Stomach (tissue), 9 donors: ENCODE results near the gene SPEN. TPM values are rescaled to one million over a fixed set of nuclear protein-coding genes. Genes with fewer than 3 reads are reported as not detected.

ENCODE experiments used
- DNase-seq, 2 donors: peaks; one replicate each; pipeline versions ENCODE4 v3.0.0 to v3.0.0-alpha.2; 2013 to 2019
- H3K27ac ChIP-seq, 5 donors: fragments of 200-600 bp in 4 of 5; sonication (generic) in 4 of 5; one replicate each; pipeline ENCODE4 v1.5.1; 2013 to 2019; ENCODE audit warnings: mild to moderate bottlenecking in 1 of 5, moderate library complexity in 1 of 5
- H3K27me3 ChIP-seq, 3 donors: fragments of 200-600 bp; sonication (generic); one replicate each; pipeline ENCODE4 v1.5.1; 2017 to 2019; ENCODE audit warnings: mixed run types in 1 of 3
- H3K36me3 ChIP-seq, 4 donors: fragments of 200-600 bp; sonication (generic); 1 replicate in 3 of 4; 2 replicates in 1 of 4; pipeline ENCODE4 v1.5.1; 2016 to 2019
- H3K4me1 ChIP-seq, 4 donors: fragments of 200-600 bp; sonication (generic); one replicate each; pipeline ENCODE4 v1.5.1; 2016 to 2019
- H3K4me3 ChIP-seq, 4 donors: fragments of 200-600 bp; sonication (generic) in 3 of 4; one replicate each; pipeline ENCODE4 v1.5.1; 2016 to 2019; ENCODE audit warnings: mild to moderate bottlenecking in 1 of 4
- H3K9me3 ChIP-seq, 4 donors: fragments of 200-600 bp; sonication (generic); one replicate each; pipeline ENCODE4 v1.5.1; 2016 to 2019
- EP300 ChIP-seq: sonication (generic); formaldehyde crosslinking; IDR thresholded peaks from one replicate; pipeline ENCODE4 v1.6.1; 2017; ENCODE audit warnings: antibody characterized with exemption
- POLR2A ChIP-seq, 4 donors: fragments of 450-650 bp; IDR thresholded peaks; one replicate each; pipeline ENCODE4 v1.6.1; 2016; ENCODE audit warnings: antibody characterized with exemption in 4 of 4, control low read depth in 2 of 4, mild to moderate bottlenecking in 1 of 4, moderate library complexity in 1 of 4
- POLR2AphosphoS5 ChIP-seq, 3 donors: sonication (generic); formaldehyde crosslinking; IDR thresholded peaks; one replicate each; pipeline ENCODE4 v1.6.1; 2016; ENCODE audit warnings: antibody characterized with exemption in 3 of 3
- WGBS, 5 donors: extraction: QIAGEN DNeasy Blood & Tissue Kit in 3 of 5; methylation state at CpG; one replicate each; pipeline versions ENCODE4 v1.1.5 to v1.1.7; 2013 to 2018; 5-methylcytosine and 5-hydroxymethylcytosine counted together
- intact Hi-C: fragments of 100-400 bp; cut with DNase I; formaldehyde crosslinking; loops from one replicate; pipeline ENCODE4 v1.15.1; 2023; ENCODE audit warnings: low total_unique reads
- polyA plus RNA-seq, 3 donors: library from polyadenylated mRNA; stranded (reverse); fragments of 200-250 nt; gene quantifications; one replicate each; pipeline ENCODE4 v1.2.3, GENCODE V29; 2013
- total RNA-seq, 5 donors: library from RNA; depleted of rRNA; stranded (reverse); fragments of >200 nt; gene quantifications; one replicate each; pipeline versions ENCODE4 v1.1.0 to v1.2.3, GENCODE V29; 2014 to 2016
- TF ChIP-seq, protein P1 (sequence below), 7 experiments: fragments of 450-650 bp in 4 of 7; fragments of 200-600 bp in 3 of 7; sonication (generic) in 3 of 7; IDR thresholded peaks; one replicate each; pipeline ENCODE4 v1.5.1; 2016 to 2019; ENCODE audit warnings: antibody characterized with exemption in 7 of 7, control low read depth in 2 of 7, mild to moderate bottlenecking in 1 of 7
- donor health status: healthy with polysubstance abuse.
- donor health status: Bipolar disorder and iron deficiency.
- donor health status: healthy.

The SPEN gene
- total and polyA plus RNA-seq, 8 donors, result 5.6 to 114 (median 28.8) TPM

DNA sequence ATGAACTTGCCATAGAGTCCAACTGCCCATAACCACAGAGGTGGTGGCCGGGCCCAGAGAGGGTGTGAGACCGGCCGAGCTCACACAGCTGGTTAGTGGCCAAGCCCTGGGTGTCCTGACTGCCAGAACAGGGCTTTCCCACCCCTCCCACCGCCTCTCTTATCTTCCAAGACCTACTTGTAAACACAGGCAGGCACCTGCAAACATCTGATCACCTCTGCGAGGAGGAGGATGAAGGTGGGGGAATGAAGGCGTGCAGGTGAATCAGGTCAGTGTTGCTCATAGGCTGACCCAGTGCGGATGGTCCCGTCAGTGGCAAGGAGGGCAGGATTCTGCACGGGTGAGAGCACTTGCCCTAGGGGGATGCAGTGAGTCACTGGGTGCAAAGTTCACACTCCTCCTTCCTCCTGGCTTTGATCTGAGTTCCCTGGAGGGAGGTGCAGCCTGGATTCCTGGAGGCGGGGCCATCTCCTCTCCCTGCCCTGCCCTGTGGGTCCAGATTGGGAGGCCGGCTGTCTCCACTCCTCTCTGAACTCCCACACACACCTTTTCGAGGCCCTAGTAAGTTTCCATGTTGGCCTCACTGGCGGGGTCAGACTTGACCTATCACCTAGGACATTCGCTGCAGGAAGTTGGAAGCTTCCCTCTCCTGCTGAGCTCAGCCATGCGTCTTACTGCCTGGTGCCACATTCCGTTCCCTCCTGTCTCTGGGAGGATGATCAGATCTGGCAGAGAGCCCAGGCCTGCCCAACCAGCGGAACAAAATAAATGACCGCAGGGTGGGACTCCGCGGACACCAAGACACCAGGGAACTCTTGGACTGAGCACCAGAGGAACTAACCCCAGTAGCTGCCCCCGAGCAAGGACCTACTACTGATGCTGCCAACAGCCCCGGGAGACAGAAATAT is 47.3 kb upstream of the SPEN start:
- H3K36me3 ChIP-seq, result no peaks in the 10 kb centered on the region
- peaks cover 34 to 70% (median 40%) of the 10 kb centered on the region in 4 donors for H3K4me1 ChIP-seq
- peak; percentile 82 to 91 for DNase-seq
- no peaks in the 10 kb centered on the region for H3K27me3 ChIP-seq
- TF ChIP-seq, protein P1, sequence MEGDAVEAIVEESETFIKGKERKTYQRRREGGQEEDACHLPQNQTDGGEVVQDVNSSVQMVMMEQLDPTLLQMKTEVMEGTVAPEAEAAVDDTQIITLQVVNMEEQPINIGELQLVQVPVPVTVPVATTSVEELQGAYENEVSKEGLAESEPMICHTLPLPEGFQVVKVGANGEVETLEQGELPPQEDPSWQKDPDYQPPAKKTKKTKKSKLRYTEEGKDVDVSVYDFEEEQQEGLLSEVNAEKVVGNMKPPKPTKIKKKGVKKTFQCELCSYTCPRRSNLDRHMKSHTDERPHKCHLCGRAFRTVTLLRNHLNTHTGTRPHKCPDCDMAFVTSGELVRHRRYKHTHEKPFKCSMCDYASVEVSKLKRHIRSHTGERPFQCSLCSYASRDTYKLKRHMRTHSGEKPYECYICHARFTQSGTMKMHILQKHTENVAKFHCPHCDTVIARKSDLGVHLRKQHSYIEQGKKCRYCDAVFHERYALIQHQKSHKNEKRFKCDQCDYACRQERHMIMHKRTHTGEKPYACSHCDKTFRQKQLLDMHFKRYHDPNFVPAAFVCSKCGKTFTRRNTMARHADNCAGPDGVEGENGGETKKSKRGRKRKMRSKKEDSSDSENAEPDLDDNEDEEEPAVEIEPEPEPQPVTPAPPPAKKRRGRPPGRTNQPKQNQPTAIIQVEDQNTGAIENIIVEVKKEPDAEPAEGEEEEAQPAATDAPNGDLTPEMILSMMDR (IDR thresholded peaks at IDR 0.05), result no peak
- no peak for TF ChIP-seq POLR2A (IDR thresholded peaks at IDR 0.05)
- peak in 2 of 3 donors; percentile 48 to 73 for TF ChIP-seq POLR2AphosphoS5 (IDR thresholded peaks at IDR 0.05)
- no peak for TF ChIP-seq EP300
- WGBS, 5 donors, result 24 to 32% (median 30%) methylated on average over 22 of the region's 22 CpGs
- no peaks in the 10 kb centered on the region for H3K9me3 ChIP-seq
- intact Hi-C loops, result no loop called here
- peak overlapping the region; percentile 35 to 76 (median 74) for H3K27ac ChIP-seq
- H3K4me3 ChIP-seq, result peak overlapping the region in 1 of 4 donors; percentile 0

DNA sequence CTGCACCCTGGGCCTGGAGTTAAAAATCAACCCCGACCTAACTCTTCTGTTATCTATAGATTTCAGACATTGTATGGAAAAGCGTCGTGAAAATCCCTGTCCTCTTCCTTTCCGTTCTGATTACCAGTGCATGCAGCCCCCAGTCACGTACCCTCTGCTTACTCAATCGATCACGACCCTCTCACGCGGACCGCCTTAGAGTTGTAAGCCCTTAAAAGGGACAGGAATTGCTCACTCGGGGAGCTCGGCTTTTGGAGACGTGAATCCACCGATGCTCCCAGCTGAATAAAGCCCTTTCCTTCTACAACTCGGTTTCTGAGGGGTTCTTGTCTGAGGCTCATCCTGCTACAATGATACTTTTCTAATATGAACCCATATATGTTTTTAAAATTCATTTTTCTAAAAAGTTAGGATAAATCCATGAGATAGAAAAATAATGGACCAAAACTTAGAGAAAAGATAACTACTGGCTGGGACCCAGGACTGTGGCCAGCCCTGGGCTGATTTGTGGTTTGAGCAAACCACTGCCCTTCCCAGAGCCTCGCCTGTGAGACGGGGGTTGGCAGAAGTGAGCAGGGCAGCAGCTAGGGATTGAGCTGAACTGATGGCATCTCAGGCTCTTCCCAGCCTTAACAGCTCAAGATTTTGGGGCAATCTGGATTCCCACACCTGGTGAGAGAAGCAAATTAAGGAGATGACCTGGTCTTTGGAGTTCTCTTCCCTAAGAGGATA is 45.1 kb upstream of the SPEN start:
- H3K9me3 ChIP-seq, result no peaks in the 10 kb centered on the region
- no peak for DNase-seq
- TF ChIP-seq, protein P1 (IDR thresholded peaks at IDR 0.05), result no peak
- no peak for TF ChIP-seq EP300
- no peak for TF ChIP-seq POLR2AphosphoS5 (IDR thresholded peaks at IDR 0.05)
- no peak for TF ChIP-seq POLR2A (IDR thresholded peaks at IDR 0.05)
- 67 to 78% (median 70%) methylated on average over 17 of the region's 17 CpGs for WGBS, 5 donors
- intact Hi-C loops, result no loop called here
- no peaks in the 10 kb centered on the region for H3K27me3 ChIP-seq
- peaks cover 34 to 52% (median 35%) of the 10 kb centered on the region in 4 donors for H3K4me1 ChIP-seq
- H3K4me3 ChIP-seq, result no peak overlapping the region
- H3K36me3 ChIP-seq, result no peaks in the 10 kb centered on the region
- H3K27ac ChIP-seq, result no peak overlapping the region

DNA sequence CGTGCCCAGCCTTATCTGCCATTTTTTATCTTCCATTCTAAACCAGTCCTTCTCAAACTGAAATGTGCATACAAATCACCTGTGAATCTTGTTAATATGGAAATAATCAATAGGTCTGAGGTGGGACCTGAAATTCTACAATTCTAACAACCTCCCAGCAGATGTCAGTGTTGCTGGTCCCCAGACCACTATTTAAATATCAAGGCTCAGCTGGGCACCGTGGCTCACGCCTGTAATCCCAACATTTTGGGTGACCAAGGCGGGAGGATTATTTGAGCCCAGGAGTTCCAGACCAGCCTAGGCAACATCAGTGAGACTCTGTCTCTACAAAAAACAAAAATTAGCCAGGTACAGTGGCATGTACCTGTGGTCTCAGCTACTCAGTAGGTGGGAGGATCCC is 44.1 kb upstream of the SPEN start:
- no peak for TF ChIP-seq POLR2A (IDR thresholded peaks at IDR 0.05)
- TF ChIP-seq, protein P1 (IDR thresholded peaks at IDR 0.05), result peak in 2 of 7 experiments; percentile 20 to 22
- Histone ChIP-seq H3K4me1 (peaks cover 26 to 44% (median 26%) of the 10 kb centered on the region in 4 donors), H3K27me3 (no peaks in the 10 kb centered on the region), H3K27ac (no peak overlapping the region), H3K9me3 (no peaks in the 10 kb centered on the region), H3K36me3 (no peaks in the 10 kb centered on the region), H3K4me3 (no peak overlapping the region)
- peak in 1 of 2 donors; percentile 72 for DNase-seq
- 25 to 32% (median 26%) methylated on average over 4 of the region's 4 CpGs for WGBS, 5 donors
- intact Hi-C loops, result no loop called here

DNA sequence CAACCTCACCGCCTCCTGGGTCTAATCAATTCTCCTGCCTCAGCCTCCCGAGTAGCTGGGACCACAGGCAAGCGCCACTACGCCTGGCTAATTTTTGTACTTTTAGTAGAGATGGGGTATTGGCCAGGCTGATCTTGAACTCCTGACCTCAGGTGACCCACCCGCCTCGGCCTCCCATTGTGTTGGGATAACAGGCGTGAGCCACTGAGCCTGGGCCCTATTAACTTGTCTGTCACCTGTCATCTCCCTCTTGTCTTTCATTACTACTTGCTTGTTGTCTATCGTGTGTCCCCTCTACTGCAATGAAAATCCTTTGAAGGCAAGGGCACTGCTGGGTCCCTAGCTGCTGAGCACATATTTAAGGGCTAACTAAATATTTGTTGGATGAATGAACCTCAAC is 43.4 kb upstream of the SPEN start:
- Histone ChIP-seq H3K36me3 (no peaks in the 10 kb centered on the region), H3K9me3 (no peaks in the 10 kb centered on the region), H3K27me3 (no peaks in the 10 kb centered on the region), H3K27ac (no peak overlapping the region), H3K4me1 (peaks cover 20 to 44% (median 25%) of the 10 kb centered on the region in 4 donors), H3K4me3 (no peak overlapping the region)
- 86 to 93% (median 86%) methylated on average over 8 of the region's 8 CpGs for WGBS, 5 donors
- TF ChIP-seq, protein P1 (IDR thresholded peaks at IDR 0.05), result no peak
- TF ChIP-seq EP300 (no peak), POLR2AphosphoS5 (IDR thresholded peaks at IDR 0.05) (no peak), POLR2A (IDR thresholded peaks at IDR 0.05) (no peak)
- intact Hi-C loops, result no loop called here
- DNase-seq, result no peak
